Neural cell (in vitro differentiated cells): ENCODE measurements around the gene LRRC27. TPM values are rescaled to one million over a fixed set of nuclear protein-coding genes. Genes with fewer than 3 reads are reported as not detected.

Source experiments
- H2AFZ ChIP-seq: fragments of 200-600, 300-800 bp; sonication (generic), shearing (Covaris generic); 2 replicates; pipeline ENCODE4 v1.6.0; 2014; ENCODE audit warnings: low read depth, mild to moderate bottlenecking, antibody characterized with exemption, low read length, moderate library complexity
- H3F3A ChIP-seq: fragments of 200-600 bp; shearing (Covaris generic); 2 replicates; pipeline ENCODE4 v1.6.1; 2016; ENCODE audit warnings: mild to moderate bottlenecking, moderate library complexity, mixed read lengths, antibody characterized with exemption, low read length; ENCODE audit not compliant: insufficient read depth, poor library complexity, severe bottlenecking
- H3K27ac ChIP-seq: fragments of 200-600, 300-800 bp; sonication (generic), shearing (Covaris generic); 2 replicates; pipeline ENCODE4 v1.5.1; 2014; ENCODE audit warnings: mild to moderate bottlenecking, low read length, moderate library complexity
- H3K27me3 ChIP-seq: fragments of 300-800, 200-600 bp; sonication (generic), shearing (Covaris generic); 2 replicates; pipeline ENCODE4 v1.6.0; 2014; ENCODE audit warnings: mild to moderate bottlenecking, low read depth, low read length, moderate library complexity; ENCODE audit not compliant: insufficient read depth
- H3K36me3 ChIP-seq: fragments of 300-800, 200-600 bp; sonication (generic), shearing (Covaris generic); 2 replicates; pipeline ENCODE4 v1.5.1; 2014; ENCODE audit warnings: mild to moderate bottlenecking, antibody characterized with exemption, low read length, moderate library complexity; ENCODE audit not compliant: insufficient read depth
- H3K4me2 ChIP-seq: fragments of 300-800, 200-600 bp; sonication (generic), shearing (Covaris generic); 2 replicates; pipeline ENCODE4 v1.6.0; 2014; ENCODE audit warnings: mild to moderate bottlenecking, low read length
- H3K4me3 ChIP-seq: fragments of 300-800, 200-600 bp; sonication (generic), shearing (Covaris generic); 2 replicates; pipeline ENCODE4 v1.5.1; 2014; ENCODE audit warnings: mild to moderate bottlenecking, low read length, moderate library complexity
- H3K79me2 ChIP-seq: fragments of 200-600 bp; shearing (Covaris generic); replicated peaks from 2 replicates; pipeline ENCODE4 v1.6.0; 2014; ENCODE audit warnings: mild to moderate bottlenecking, low read length, moderate library complexity; ENCODE audit not compliant: insufficient read depth
- H3K9ac ChIP-seq: fragments of 300-800, 200-600 bp; sonication (generic), shearing (Covaris generic); 2 replicates; pipeline ENCODE4 v1.6.1; 2016; ENCODE audit warnings: mild to moderate bottlenecking, low read length, mixed read lengths
- H3K9me2 ChIP-seq: fragments of 200-600 bp; shearing (Covaris generic); 2 replicates; pipeline ENCODE4 v1.6.1; 2016; ENCODE audit warnings: mild to moderate bottlenecking, low read length, mixed read lengths; ENCODE audit not compliant: insufficient read depth
- H3K9me3 ChIP-seq: fragments of 200-600, 300-800 bp; sonication (generic), shearing (Covaris generic); 2 replicates; pipeline ENCODE4 v1.6.1; 2016; ENCODE audit warnings: mild to moderate bottlenecking, mixed run types, low read length, moderate library complexity, mixed read lengths
- H4K20me1 ChIP-seq: fragments of 200-600 bp; shearing (Covaris generic); 2 replicates; pipeline ENCODE4 v1.6.1; 2016; ENCODE audit warnings: mild to moderate bottlenecking, mixed run types; ENCODE audit not compliant: insufficient read depth
- EP300 ChIP-seq: fragments of 450-650 bp; conservative IDR thresholded peaks from 2 replicates; pipeline ENCODE4 v1.6.1; 2014; ENCODE audit warnings: antibody characterized with exemption, mild to moderate bottlenecking, moderate library complexity; ENCODE audit not compliant: poor library complexity, severe bottlenecking
- EZH2 ChIP-seq: fragments of 200-600, 300-800 bp; shearing (Covaris generic), sonication (generic); IDR thresholded peaks from 2 replicates; pipeline ENCODE4 v1.6.1; 2014; ENCODE audit warnings: antibody characterized with exemption, low read length, borderline replicate concordance, mild to moderate bottlenecking; ENCODE audit not compliant: insufficient read depth, poor library complexity, severe bottlenecking
- MXI1 ChIP-seq: fragments of 450-650 bp; conservative IDR thresholded peaks from 2 replicates; pipeline ENCODE4 v1.6.1; 2014; ENCODE audit warnings: antibody characterized with exemption, mild to moderate bottlenecking; ENCODE audit not compliant: poor library complexity, severe bottlenecking
- POLR2AphosphoS5 ChIP-seq: IDR thresholded peaks from 2 replicates; pipeline ENCODE4 v1.6.1; 2012
- RAD21 ChIP-seq: fragments of 450-650 bp; conservative IDR thresholded peaks from 2 replicates; pipeline ENCODE4 v1.6.1; 2014; ENCODE audit warnings: antibody characterized with exemption, mild to moderate bottlenecking, moderate library complexity
- REST ChIP-seq: IDR thresholded peaks from 2 replicates; pipeline ENCODE4 v1.6.1; 2012; ENCODE audit warnings: borderline replicate concordance
- SMC3 ChIP-seq: fragments of 450-650 bp; conservative IDR thresholded peaks from 2 replicates; pipeline ENCODE4 v1.6.1; 2014; ENCODE audit warnings: antibody characterized with exemption, mild to moderate bottlenecking, moderate library complexity; ENCODE audit not compliant: poor library complexity
- TAF1 ChIP-seq: IDR thresholded peaks from 2 replicates; pipeline ENCODE4 v1.6.1; 2012; ENCODE audit warnings: low read depth
- polyA plus RNA-seq: library from polyadenylated mRNA; depleted of rRNA; stranded (reverse); fragments of >200 nt; gene quantifications from 2 replicates; pipeline ENCODE4 v1.2.3, GENCODE V29; 2014
- TF ChIP-seq, protein P1 (sequence below): fragments of 450-650 bp; IDR thresholded peaks from 2 replicates; pipeline ENCODE4 v1.5.1; 2014; ENCODE audit warnings: antibody characterized with exemption, mild to moderate bottlenecking, moderate library complexity; ENCODE audit not compliant: poor library complexity, severe bottlenecking

LRRC27 gene
- polyA plus RNA-seq, 1 donor from 2014 or later: 26.7 TPM

GRCh38 chr10:132415956-132416355 lies 84.0 kb downstream of the LRRC27 start:
- H3K27ac ChIP-seq: no peak overlapping the region
- no peaks in the 10 kb centered on the region for H3F3A ChIP-seq
- no peak overlapping the region for H3K9ac ChIP-seq
- no peaks in the 10 kb centered on the region for H3K79me2 ChIP-seq
- no peaks in the 10 kb centered on the region for H4K20me1 ChIP-seq
- H3K4me3 ChIP-seq: no peak overlapping the region
- no peaks in the 10 kb centered on the region for H3K9me2 ChIP-seq
- no peaks in the 10 kb centered on the region for H3K9me3 ChIP-seq
- H2AFZ ChIP-seq: no peak overlapping the region
- H3K27me3 ChIP-seq: no peaks in the 10 kb centered on the region
- no peak overlapping the region for H3K4me2 ChIP-seq
- H3K36me3 ChIP-seq: no peaks in the 10 kb centered on the region
- no peak for TF ChIP-seq TAF1
- TF ChIP-seq, protein P1, sequence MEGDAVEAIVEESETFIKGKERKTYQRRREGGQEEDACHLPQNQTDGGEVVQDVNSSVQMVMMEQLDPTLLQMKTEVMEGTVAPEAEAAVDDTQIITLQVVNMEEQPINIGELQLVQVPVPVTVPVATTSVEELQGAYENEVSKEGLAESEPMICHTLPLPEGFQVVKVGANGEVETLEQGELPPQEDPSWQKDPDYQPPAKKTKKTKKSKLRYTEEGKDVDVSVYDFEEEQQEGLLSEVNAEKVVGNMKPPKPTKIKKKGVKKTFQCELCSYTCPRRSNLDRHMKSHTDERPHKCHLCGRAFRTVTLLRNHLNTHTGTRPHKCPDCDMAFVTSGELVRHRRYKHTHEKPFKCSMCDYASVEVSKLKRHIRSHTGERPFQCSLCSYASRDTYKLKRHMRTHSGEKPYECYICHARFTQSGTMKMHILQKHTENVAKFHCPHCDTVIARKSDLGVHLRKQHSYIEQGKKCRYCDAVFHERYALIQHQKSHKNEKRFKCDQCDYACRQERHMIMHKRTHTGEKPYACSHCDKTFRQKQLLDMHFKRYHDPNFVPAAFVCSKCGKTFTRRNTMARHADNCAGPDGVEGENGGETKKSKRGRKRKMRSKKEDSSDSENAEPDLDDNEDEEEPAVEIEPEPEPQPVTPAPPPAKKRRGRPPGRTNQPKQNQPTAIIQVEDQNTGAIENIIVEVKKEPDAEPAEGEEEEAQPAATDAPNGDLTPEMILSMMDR: no peak
- no peak for TF ChIP-seq REST
- TF ChIP-seq MXI1: no peak
- no peak for TF ChIP-seq EZH2
- no peak for TF ChIP-seq POLR2AphosphoS5
- no peak for TF ChIP-seq SMC3
- TF ChIP-seq RAD21: no peak
- TF ChIP-seq EP300: no peak

- Histone ChIP-seq H3K36me3 (no peaks in the 10 kb centered on the region), H3K4me3 (no peak overlapping the region)
- TF ChIP-seq MXI1 (no peak), SMC3 (no peak), EZH2 (no peak), REST (no peak), POLR2AphosphoS5 (no peak), TAF1 (no peak), RAD21 (no peak), EP300 (no peak)
- TF ChIP-seq, protein P1: no peak
Observed at GRCh38 chr10:132416566-132417256, 84.7 kb downstream of the LRRC27 start.

More at GRCh38 chr10:132416566-132417256, 84.7 kb downstream of the LRRC27 start:
- Histone ChIP-seq H3K9ac (no peak overlapping the region), H3K27ac (no peak overlapping the region), H3K27me3 (no peaks in the 10 kb centered on the region), H3F3A (no peaks in the 10 kb centered on the region), H2AFZ (no peak overlapping the region), H3K9me2 (no peaks in the 10 kb centered on the region), H3K4me2 (no peak overlapping the region), H4K20me1 (no peaks in the 10 kb centered on the region), H3K79me2 (no peaks in the 10 kb centered on the region), H3K9me3 (no peaks in the 10 kb centered on the region)
